Measurements from ENCODE around the gene L3MBTL2.

- TF ChIP-seq CTCF (IDR thresholded peaks at IDR 0.05) (no peak), ZFX (IDR thresholded peaks at IDR 0.05; ENCODE audit: borderline replicate concordance) (no peak)
Measured at GRCh38 chr22:41198027-41198580, 7.0 kb upstream of the L3MBTL2 start.

All from 22Rv1 (cell line).